PFSK-1 (cell line): ENCODE measurements around the gene DIP2A.

ENCODE experiments used
- POLR2AphosphoS5 ChIP-seq: IDR thresholded peaks from 2 replicates; pipeline ENCODE4 v1.6.1; 2012; ENCODE audit warnings: low read depth, mild to moderate bottlenecking, control low read depth, low read length, moderate library complexity
- SIN3A ChIP-seq: IDR thresholded peaks from 2 replicates; pipeline ENCODE4 v1.6.1; 2012; ENCODE audit warnings: mild to moderate bottlenecking, low read length, moderate library complexity, borderline replicate concordance; ENCODE audit not compliant: insufficient read depth
- TAF1 ChIP-seq: IDR thresholded peaks from 2 replicates; pipeline ENCODE4 v1.6.1; 2012; ENCODE audit warnings: low read length, control low read depth, borderline replicate concordance; ENCODE audit not compliant: insufficient read depth

DNA sequence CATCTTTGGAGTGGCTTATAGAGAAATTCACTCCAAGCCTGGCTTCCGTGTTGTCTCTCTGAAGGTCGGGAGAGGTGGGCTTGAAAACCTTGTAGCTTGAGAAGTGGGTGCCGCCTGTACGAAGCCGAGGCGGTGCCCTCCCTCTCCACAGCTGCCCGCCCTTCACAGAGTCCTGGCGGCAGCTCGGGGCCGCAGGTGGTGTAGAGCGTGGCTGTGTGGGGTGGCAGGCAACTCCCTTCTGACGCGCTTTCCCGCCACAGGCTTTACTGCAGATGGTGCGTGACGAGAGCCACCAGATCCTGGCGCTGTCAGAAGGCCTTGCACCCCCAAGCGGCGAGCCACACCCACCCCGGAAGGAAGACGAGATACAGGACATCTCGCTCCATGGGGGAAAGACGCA is 33.1 kb upstream of the DIP2A start:
- TF ChIP-seq SIN3A (no peak), POLR2AphosphoS5 (no peak), TAF1 (no peak)
